Activated CD4-positive, alpha-beta T cell treated with anti-CD3 and anti-CD28 coated beads, Interleukin-2, amount 50 U/mL, for 24 hours (primary cell): ENCODE measurements around the gene RASSF7.

ENCODE experiments used
- DNase-seq, 2 donors: peaks; one replicate each; pipeline ENCODE4 v3.0.0-alpha.2; 2020; ENCODE audit warnings: low read depth in 1 of 2, low spot score in 1 of 2

RASSF7 gene

GRCh38 chr11:532986-533585 lies 27.7 kb upstream of the RASSF7 start:
- no peak for DNase-seq

- no peak for DNase-seq
Observed at GRCh38 chr11:533586-534395, 27.0 kb upstream of the RASSF7 start.

- DNase-seq: no peak
Observed at GRCh38 chr11:534396-535209, 26.2 kb upstream of the RASSF7 start.

GRCh38 chr11:535210-535518 lies 25.6 kb upstream of the RASSF7 start:
- DNase-seq: no peak

- DNase-seq: peak; percentile 83 to 93
Observed at GRCh38 chr11:535519-536454, 25.0 kb upstream of the RASSF7 start, which contains the start of gene HRAS. HRAS (minus strand) TSS chr11:535576.

- peak; percentile 77 to 87 for DNase-seq
Observed at GRCh38 chr11:536841-537621, 23.7 kb upstream of the RASSF7 start, which contains the start of gene LRRC56. LRRC56 (plus strand) TSS chr11:537527; CDS start chr11:540685, 3,158 bp downstream.

GRCh38 chr11:537622-538430 lies 22.9 kb upstream of the RASSF7 start:
- no peak for DNase-seq

- no peak for DNase-seq
Observed at GRCh38 chr11:538431-539051, 22.2 kb upstream of the RASSF7 start.

- no peak for DNase-seq
Observed at GRCh38 chr11:539971-540481, 20.7 kb upstream of the RASSF7 start.

GRCh38 chr11:540583-541432 lies 20.0 kb upstream of the RASSF7 start:
- DNase-seq: no peak

GRCh38 chr11:541433-541885 lies 19.3 kb upstream of the RASSF7 start:
- DNase-seq: no peak

GRCh38 chr11:544817-545166 lies 16.0 kb upstream of the RASSF7 start:
- DNase-seq: no peak

GRCh38 chr11:545171-545570 lies 15.6 kb upstream of the RASSF7 start:
- DNase-seq: no peak

- no peak for DNase-seq
Observed at GRCh38 chr11:548700-549603, 11.8 kb upstream of the RASSF7 start.

- DNase-seq: no peak
Observed at GRCh38 chr11:550021-550745, 10.6 kb upstream of the RASSF7 start.

- no peak for DNase-seq
Observed at GRCh38 chr11:550746-551085, 10.1 kb upstream of the RASSF7 start.
